Measurements from ENCODE around the gene RNF151. TPM values are rescaled to one million over a fixed set of nuclear protein-coding genes. Genes with fewer than 3 reads are reported as not detected.

The RNF151 gene
- total and polyA plus RNA-seq, 2 donors (not counting 1 experiment from before 2014, with no cell fraction given) = 0.13 to 0.76 TPM

- ChIA-PET POLR2A (no interaction called here), CTCF (interaction anchor here (0.7 kb wide), 1 partner anchor 9 kb away, joined by 3 read pairs; the partner anchor contains the start of gene TBL3)
- Histone ChIP-seq H2AFZ (ENCODE audit: insufficient read depth, low read depth, low read length, poor library complexity, severe bottlenecking) (no peak overlapping the region), H3K4me3 (ENCODE audit: control extremely low read depth in 1 of 5, extremely low read depth in 1 of 5, insufficient read depth in 1 of 5, low read depth in 2 of 5, low read length in 4 of 5) (no peak overlapping the region), H3K79me2 (ENCODE audit: control insufficient read depth, insufficient read depth, low read length) (peaks cover under 1% of the 10 kb centered on the region), H3K27ac (ENCODE audit: low read length in 2 of 2) (no peak overlapping the region), H3K4me1 (ENCODE audit: control insufficient read depth in 2 of 2, insufficient read depth in 2 of 2, low read length in 2 of 2) (peaks cover 16 to 32% of the 10 kb centered on the region in 2 donors), H4K20me1 (ENCODE audit: control insufficient read depth, insufficient read depth, low read length, poor library complexity, severe bottlenecking) (peaks cover 20% of the 10 kb centered on the region), H3K27me3 (replicated peaks in 1 of 4; ENCODE audit: control extremely low read depth in 1 of 4, control insufficient read depth in 3 of 4, insufficient read depth in 4 of 4, low read length in 3 of 4) (peaks cover 0 to 65% (median 20%) of the 10 kb centered on the region in 4 experiments), H3K36me3 (replicated peaks in 1 of 2; ENCODE audit: control extremely low read depth in 1 of 2, control insufficient read depth in 1 of 2, extremely low read depth in 1 of 2, insufficient read depth in 2 of 2, low read length in 1 of 2) (peaks cover 0 to 32% of the 10 kb centered on the region in 2 experiments), H3K9ac (ENCODE audit: low read length) (no peak overlapping the region), H3K4me2 (replicated peaks; ENCODE audit: low read depth, low read length, poor library complexity, severe bottlenecking) (no peak overlapping the region), H3K9me3 (ENCODE audit: control extremely low read depth in 1 of 3, control insufficient read depth in 2 of 3, insufficient read depth in 1 of 3, low read length in 2 of 3) (peaks cover 0 to 4% (median 0%) of the 10 kb centered on the region in 3 donors)
- 8% methylated on average over 45 of the region's 53 CpGs for WGBS (ENCODE audit: insufficient coverage)
- Mint-ChIP-seq H3K4me1 (peaks cover 18% of the 10 kb centered on the region), H3K4me3 (no peak overlapping the region), H3K9me3 (ENCODE audit: insufficient read depth) (no peaks in the 10 kb centered on the region), H3K27ac (no peak overlapping the region), H3K27me3 (peaks cover 6% of the 10 kb centered on the region)
- no peak for ATAC-seq (ENCODE audit: low read depth)
- intact Hi-C loops (cut with micrococcal nuclease) = no loop called here
- no peak for TF ChIP-seq CTCF (IDR thresholded peaks at IDR 0.05)
- TF ChIP-seq EZH2 (IDR thresholded peaks at IDR 0.05; ENCODE audit: borderline replicate concordance, insufficient read depth, low read depth, low read length, poor library complexity, severe bottlenecking) = no peak
- no peak for DNase-seq
Observed at GRCh38 chr16:1980030-1980769, 13.5 kb downstream of the RNF151 start.

- ATAC-seq (ENCODE audit: low read depth) (no peak), DNase-seq (no peak)
- Histone ChIP-seq H4K20me1 (ENCODE audit: control insufficient read depth, insufficient read depth, low read length, poor library complexity, severe bottlenecking) (peaks cover 16% of the 10 kb centered on the region), H2AFZ (ENCODE audit: insufficient read depth, low read depth, low read length, poor library complexity, severe bottlenecking) (no peak overlapping the region), H3K4me2 (replicated peaks; ENCODE audit: low read depth, low read length, poor library complexity, severe bottlenecking) (no peak overlapping the region), H3K9ac (ENCODE audit: low read length) (no peak overlapping the region), H3K36me3 (replicated peaks in 1 of 2; ENCODE audit: control extremely low read depth in 1 of 2, control insufficient read depth in 1 of 2, extremely low read depth in 1 of 2, insufficient read depth in 2 of 2, low read length in 1 of 2) (peaks cover 0 to 31% of the 10 kb centered on the region in 2 experiments), H3K9me3 (ENCODE audit: control extremely low read depth in 1 of 3, control insufficient read depth in 2 of 3, insufficient read depth in 1 of 3, low read length in 2 of 3) (peaks cover 0 to 4% (median 0%) of the 10 kb centered on the region in 3 donors), H3K4me1 (ENCODE audit: control insufficient read depth in 2 of 2, insufficient read depth in 2 of 2, low read length in 2 of 2) (peaks cover 16 to 35% of the 10 kb centered on the region in 2 donors), H3K27me3 (replicated peaks in 1 of 4; ENCODE audit: control extremely low read depth in 1 of 4, control insufficient read depth in 3 of 4, insufficient read depth in 4 of 4, low read length in 3 of 4) (peaks cover 0 to 64% (median 20%) of the 10 kb centered on the region in 4 experiments), H3K4me3 (ENCODE audit: control extremely low read depth in 1 of 5, extremely low read depth in 1 of 5, insufficient read depth in 1 of 5, low read depth in 2 of 5, low read length in 4 of 5) (no peak overlapping the region), H3K27ac (ENCODE audit: low read length in 2 of 2) (no peak overlapping the region), H3K79me2 (ENCODE audit: control insufficient read depth, insufficient read depth, low read length) (no peaks in the 10 kb centered on the region)
- intact Hi-C loops (cut with micrococcal nuclease) = no loop called here
- Mint-ChIP-seq H3K9me3 (ENCODE audit: insufficient read depth) (no peaks in the 10 kb centered on the region), H3K27me3 (peaks cover 6% of the 10 kb centered on the region), H3K4me1 (peaks cover 22% of the 10 kb centered on the region), H3K27ac (no peak overlapping the region), H3K4me3 (no peak overlapping the region)
- TF ChIP-seq EZH2 (IDR thresholded peaks at IDR 0.05; ENCODE audit: borderline replicate concordance, insufficient read depth, low read depth, low read length, poor library complexity, severe bottlenecking) (no peak), CTCF (IDR thresholded peaks at IDR 0.05) (no peak)
- ChIA-PET CTCF (interaction anchor here (0.7 kb wide), 1 partner anchor 10 kb away, joined by 3 read pairs; the partner anchor contains the start of gene TBL3), POLR2A (no interaction called here)
- WGBS (ENCODE audit: insufficient coverage) = 29% methylated on average over 16 of the region's 16 CpGs
Observed at GRCh38 chr16:1980770-1981087, 14.1 kb downstream of the RNF151 start.

Data from B cell (primary cell).